Muscle of arm (tissue), 12 donors: ENCODE results near the gene ARHGAP6. TPM values are rescaled to one million over a fixed set of nuclear protein-coding genes. Genes with fewer than 3 reads are reported as not detected.

Experiments used
- DNase-seq: peaks from one replicate; pipeline ENCODE4 v3.0.0-alpha.2; 2013
- polyA plus RNA-seq, 12 donors: library from polyadenylated mRNA; unstranded; fragments of 120-200 nt; gene quantifications; one replicate each; pipeline ENCODE4 v1.2.1, GENCODE V29; 2013; ENCODE audit not compliant: insufficient read length in 12 of 12

ARHGAP6 gene
- polyA plus RNA-seq, 12 donors = 5.3 to 11.1 (median 9.9) TPM; not detected in 1

DNA sequence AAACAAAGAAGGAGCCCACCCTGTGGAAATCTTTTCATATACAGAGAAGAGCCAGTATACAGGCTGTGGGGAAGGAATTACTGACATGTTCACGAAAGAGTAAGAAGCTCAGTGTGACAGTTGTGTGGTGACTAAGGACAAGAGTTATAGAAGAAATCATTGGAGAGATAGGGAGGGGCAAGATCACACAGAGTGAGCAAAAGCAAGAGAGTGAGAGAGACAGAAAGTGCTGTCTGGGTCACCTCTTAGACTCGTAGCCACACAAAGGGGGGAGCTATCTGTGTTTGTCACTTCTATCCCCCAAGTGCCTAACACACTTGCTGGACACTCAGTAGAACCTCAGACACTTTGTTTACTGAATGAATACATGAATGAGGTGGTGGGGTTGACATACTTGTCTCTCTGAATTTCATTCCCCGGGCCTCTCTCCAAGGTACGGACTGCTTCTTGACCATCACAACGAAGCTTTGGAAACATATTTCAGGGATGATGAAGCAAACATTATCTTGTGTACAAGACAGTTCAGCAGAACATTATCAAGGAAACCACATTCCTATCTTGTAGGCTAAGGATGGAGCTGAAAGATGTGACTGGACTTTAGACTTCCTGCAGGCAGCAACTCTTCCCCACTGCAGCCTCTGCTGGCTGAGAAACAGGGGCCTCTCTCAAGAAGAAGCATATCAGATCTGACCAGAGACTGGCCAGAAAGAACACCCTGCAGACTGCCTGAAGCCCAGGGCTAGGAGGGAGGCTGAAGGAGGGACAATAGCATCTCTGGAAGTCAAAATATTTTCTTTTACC lies 204.3 kb downstream of the ARHGAP6 start:
- DNase-seq = no peak

DNA sequence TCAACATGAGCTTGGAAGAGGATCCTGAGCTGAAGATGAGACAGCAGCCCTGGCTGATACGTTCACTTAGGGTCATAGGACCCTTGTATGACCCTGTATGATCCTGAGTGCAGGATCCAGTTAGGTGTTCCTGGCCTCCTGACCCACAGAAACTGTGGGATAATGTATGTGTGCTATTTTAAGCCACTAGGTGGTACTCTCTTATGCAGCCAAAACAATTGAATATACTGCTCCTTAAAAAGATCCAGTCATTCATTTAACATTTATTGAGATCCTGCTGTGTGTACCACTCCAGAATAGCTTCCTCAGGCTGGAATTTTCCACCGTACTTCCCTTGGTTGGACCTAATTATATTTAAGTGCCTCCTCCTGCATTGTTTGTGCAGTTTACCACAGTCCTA lies 205.4 kb downstream of the ARHGAP6 start:
- DNase-seq = no peak

DNA sequence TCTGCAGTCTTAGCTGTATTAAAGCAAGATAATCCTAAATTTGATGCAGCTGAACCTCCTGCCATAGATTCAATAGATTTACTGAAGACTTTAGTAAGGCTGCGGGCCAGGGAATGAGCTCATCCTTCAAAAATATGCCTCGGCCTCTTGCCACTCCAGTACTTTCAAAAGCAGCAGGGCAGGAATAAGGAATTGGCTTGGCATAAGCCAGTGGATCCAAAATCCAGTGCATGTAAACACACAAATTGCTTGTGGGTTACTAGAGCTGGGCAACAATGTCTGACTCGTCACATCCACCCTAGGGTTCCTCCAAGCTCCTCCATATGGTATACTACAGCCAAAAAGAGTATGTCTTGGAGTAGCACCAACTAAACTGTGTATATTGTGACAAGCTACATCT lies 207.6 kb downstream of the ARHGAP6 start:
- peak; percentile 44 for DNase-seq

DNA sequence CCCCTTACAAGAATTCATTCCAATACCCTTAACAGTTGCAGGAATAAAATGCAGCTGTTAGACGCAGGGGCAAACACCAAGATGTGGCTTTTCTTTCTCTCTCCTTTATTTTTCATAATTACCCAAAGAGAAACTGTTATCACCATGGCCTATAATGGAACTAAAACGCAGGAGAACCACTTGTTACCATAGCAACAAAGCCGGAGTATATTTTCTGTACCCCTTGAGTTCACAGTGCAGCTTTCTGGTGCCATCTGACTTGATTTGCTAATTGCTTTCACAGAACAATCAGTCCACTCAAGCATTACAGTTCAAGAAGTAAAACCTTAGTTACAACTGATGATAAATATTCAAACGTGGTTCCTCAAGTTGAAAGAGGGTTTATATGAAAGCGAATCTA lies 214.6 kb downstream of the ARHGAP6 start:
- no peak for DNase-seq

DNA sequence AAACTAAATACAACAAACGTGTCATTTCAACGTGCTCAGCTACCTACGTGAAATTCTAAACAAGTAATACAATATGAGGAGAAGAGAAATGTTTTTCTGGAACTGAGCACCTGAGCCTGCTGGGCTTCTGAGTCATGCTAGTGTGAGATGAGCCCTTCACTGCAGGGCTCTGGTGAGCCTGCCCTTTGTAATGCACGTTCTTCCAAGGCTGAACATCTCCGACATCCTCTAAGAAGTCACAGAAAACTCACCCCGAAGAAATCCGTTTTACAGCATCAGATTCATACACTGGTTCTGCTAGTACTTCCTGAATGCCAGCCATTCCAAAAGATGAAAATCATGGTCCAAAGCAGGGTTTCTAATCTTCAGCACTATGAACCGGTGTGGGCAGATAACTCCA lies 215.4 kb downstream of the ARHGAP6 start:
- no peak for DNase-seq

DNA sequence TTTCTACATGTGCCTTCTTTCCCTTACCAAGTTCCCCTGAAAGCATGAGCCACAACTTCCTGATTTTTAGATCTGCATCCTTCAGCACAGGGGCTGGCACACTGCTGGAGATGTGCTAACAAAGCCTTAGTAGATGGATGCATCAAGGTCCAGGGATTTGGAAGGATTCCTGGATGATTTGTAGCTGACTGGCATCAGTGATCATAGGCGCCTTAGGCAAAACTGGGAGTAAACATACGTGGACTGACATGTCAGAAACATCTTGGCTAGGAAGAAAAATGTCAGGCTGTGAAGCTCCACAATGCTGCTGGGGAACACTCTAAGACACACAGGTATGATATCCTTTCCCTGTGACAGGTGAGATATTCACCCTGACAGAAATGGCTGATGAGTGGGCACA lies 216.1 kb downstream of the ARHGAP6 start:
- no peak for DNase-seq

DNA sequence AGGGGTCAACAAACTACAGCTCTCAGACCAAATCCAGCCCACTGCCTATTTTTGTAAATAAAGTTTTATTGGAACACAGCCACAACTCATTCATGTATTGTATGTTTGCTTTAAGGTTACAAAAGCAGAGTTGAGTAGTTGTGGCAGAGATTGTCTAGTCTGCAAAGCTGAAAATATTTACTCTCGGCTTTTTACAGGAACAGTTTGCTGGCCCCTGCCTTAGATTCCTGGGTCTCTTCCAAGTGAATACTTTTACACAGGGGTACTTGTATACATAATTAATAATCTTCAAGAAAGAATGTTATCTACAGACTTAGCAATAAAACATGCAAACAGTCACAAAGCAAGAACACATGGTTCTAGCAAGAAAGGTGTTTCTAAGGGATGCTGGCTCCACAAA lies 218.3 kb downstream of the ARHGAP6 start:
- DNase-seq = no peak

DNA sequence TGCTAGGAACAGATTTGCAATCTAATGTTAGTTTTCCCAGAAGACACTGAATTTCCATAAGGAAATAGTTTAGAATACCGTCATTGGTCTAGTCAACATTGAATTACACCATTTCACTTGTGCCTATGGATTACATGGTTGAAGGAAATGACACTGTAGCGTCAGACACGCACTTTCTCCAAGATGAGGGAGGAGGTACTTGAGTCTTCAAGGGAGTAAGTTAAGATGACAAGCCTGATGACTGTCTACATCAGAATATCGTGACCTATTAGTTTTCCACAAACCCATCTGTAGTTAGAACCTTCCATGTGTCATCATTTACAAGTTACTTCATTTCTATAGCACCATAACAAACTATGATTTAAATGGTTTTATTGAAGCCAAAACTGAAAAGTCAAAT lies 218.8 kb downstream of the ARHGAP6 start:
- DNase-seq = no peak

DNA sequence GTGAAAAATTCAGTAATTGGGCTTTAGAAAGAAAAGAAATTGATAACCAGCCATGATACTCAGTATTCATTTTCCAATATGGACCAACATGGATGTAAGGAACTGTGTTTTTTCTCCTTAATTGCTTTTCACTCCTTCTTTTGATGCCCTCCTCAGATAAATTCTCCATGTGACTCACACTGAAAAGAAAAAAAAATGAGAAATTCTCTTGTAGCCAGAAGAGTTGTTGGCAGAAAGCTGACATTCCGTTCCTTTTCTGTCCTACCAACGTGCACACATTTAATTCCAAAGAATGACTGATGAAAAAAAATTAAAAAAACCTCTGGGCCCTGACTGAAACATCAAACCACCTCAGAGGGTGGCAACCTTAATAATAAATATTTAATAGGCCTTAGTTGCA lies 219.4 kb downstream of the ARHGAP6 start:
- no peak for DNase-seq

DNA sequence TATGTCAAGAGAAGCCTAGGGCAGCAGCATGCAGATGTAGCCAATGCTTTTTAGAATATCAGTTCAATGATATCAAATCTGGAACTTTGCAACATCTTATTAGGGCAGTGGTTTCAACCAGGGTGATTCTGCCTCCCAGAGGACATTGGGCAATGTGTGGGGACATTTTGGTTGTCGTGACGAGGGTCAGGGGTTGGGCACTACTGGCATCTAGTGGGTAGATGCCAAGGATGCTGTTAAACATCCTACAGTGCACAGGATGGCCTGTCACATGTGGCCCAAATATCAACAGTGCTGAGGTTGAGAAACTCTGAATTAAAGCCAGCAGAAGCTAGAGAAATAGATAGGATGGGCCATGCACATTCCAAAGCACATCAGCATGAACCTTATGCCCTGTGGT lies 220.2 kb downstream of the ARHGAP6 start:
- DNase-seq = no peak

DNA sequence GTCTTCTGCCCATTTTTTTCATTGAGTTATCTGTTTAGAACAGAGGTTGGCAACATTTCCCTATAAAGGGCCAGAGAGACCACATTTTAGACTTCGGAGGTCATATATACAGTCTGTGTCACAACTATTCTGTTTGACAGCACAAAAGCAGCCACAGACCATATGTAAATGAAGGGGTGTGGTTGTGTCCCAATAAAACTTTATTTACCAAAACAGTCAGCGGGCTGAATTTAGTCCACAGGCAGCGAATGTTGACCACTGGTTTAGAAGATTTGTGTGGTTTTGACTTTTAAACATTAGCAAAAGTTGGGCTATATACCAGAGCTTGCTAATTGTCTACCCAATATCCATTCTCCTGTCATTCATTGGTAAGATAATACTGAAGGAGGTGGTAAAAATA lies 221.7 kb downstream of the ARHGAP6 start:
- DNase-seq = no peak

DNA sequence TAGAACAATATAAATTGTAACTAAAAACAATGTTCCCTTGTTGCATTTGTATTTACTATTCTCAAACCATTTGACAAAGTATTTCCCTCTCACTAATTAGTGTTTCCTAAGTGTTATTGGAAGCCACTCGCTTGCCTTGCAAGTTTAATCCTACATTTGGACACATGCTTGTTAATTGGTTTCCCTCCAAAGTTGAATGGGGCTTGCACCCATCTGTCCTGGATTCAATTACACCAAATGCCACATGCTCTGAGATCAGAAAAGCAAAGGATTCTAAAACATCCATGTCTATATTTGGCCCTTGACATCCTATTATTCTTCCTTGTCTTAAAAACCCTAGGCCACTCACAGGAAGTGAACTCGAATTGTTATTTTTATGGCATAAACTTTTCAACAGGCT lies 225.9 kb downstream of the ARHGAP6 start:
- DNase-seq = no peak

DNA sequence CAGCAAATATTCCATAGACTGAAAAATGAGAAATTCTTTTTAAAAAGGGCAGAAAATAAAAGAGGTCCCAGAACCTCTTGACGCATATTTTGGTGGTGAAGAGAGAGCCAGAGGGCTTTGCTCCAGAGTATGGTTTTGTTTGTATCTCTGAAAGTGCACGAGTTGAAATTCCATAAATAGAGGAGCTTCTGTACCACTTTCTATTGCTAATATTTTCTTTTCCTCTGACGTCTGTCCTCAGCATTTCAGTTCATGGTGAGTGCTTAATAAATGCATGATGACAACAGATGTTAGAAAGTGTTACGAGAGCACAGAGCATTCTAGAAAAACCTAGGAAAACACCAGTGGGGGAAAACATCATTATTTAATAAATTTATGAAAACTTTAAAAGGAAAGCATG lies 227.0 kb downstream of the ARHGAP6 start:
- DNase-seq = no peak

DNA sequence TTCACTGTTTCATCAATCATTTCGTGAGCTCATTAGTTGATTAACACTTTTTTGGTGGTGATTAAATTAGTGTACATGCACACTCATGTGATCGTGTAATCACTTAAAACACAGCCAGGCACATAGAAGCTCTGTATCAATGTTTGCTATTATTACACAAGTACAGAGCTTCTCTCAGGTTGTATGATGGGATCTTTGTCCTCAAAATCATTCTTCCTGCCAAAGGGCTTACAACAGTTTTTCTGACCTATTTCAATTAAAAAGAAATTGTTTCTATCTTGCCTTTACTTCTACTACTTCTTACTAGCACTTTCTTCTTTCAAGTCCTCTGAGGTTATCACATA lies 227.4 kb downstream of the ARHGAP6 start:
- no peak for DNase-seq

DNA sequence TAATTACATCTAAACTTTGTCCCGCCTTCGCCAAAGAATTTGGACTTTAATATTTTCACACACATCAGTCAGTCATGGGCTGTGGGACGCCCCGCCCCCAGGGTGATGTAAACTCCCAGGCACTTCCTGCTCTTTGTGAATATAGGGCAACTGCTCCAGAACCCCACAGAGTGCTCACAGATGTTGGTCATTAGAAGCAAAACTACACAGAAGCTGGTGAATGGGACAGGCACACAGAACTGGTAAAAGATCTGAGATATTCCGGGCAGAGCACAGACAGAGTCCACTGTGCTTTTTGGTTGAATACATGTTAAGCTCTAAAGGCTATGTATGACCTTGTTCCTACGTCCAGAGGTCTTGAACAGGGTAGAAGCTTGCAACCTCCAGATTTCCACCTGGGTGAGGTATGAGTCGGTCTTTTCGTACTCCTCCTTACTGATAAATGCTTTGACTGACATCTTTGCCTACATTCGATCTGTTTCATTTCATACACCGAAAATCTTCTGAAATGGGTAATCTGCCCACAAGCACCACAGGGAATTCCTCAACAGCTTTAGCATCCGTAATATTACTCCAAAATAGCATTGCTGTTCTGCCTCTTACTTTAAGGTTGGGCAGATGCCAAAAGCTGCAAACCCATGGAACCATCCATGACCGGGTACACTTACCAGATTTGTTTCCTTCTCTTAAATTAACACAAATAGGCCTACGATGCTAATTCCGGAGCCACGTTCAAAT lies 227.9 kb downstream of the ARHGAP6 start:
- no peak for DNase-seq

DNA sequence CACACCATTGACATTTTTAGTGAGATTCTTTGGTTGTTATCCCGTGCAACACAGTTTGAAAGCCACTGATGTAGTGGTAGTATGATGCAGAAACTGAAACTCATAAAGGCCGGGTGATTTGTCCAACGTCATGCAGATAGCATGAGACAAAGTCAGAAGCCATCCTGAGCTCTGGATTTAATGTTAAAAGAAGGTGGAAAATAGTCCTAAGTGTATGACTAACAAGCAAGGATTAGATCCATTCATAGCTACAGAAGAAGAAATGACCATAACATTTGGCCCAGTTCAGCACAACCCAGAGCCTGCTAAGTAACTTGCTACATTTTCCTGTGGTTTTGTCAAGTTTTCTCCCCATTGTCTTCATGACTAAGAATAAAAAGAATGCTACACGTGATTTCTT lies 230.2 kb downstream of the ARHGAP6 start:
- no peak for DNase-seq

DNA sequence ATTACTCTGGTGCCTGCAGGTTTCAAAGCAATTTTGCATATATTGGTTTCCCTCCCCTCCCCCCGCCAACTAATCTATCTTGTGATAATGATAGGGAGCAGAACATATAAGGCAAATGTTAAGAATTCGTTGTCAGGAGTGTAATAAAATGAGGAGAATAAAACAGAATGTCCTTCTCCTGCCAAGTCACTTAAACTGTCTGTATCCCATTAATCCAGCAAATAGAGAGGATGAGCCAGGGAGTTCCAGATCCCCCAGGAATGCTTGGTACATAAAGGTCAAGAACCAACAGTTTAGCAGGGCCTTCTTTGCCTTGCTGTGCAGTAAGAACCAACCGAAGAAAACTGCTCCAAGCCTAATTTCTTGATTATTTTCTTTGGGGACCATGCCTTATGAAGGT lies 231.1 kb downstream of the ARHGAP6 start:
- DNase-seq = no peak

DNA sequence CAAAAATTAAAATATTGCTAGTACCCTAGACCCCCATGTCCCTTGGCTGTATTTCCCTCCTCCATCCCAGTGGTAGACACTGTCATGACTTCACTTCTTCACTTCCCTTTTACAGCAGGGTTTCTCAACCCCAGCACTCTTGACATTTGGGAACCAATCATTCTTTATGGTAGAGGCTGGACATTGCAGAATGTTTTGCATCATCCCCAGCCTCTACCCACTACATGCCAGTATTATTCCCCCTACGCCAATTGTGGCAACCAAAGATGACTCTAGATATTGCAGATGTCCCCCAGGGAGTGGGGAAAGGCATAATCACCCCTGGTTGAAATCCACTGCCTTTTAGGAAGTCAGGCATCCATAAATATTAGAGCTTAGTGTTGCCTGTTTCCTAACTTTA lies 233.9 kb downstream of the ARHGAP6 start:
- DNase-seq = no peak

DNA sequence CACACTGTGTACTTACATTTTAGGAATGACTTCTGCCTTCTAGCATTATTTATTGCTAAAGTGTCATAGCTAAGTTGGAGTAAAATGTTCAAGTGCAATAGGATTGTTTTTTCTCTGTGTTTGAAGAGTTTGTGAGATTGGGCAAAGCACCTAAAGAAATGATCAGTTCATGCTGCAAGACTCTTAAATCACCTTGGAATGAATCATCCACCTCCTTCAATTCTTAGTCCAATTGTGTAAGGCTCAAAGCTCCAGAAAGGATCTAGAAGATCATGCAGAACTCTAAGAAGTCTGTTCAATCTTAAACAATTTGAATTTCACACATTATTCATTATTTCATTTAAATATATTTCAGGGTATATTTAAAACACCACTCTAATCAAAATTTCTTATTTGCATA lies 235.4 kb downstream of the ARHGAP6 start:
- DNase-seq = no peak

DNA sequence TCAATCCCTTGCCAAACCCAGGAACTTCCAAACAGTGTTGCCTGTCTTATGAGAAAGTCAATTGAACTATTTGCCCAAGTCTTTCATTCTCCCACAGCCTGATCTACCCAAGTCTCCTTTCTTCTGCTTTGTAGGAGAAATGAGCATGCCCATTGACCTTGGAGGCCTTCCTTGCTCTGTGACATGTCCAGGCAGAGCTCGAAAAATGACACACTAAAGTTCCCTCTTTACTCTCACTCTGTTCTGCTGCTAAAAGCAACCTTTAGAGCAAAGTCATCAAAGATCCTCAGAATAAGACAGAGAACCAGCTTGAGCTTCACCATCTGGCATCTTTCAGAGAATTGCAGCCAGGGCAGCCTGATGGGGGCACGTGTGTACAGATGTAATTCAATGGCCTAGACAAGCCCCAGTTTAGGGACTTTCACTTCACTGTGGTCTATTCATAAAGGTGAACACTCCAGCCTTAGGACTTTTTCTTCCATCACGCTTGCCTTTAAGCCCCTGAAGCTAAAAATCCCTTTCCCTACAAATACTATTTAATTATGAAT lies 236.1 kb downstream of the ARHGAP6 start:
- no peak for DNase-seq

DNA sequence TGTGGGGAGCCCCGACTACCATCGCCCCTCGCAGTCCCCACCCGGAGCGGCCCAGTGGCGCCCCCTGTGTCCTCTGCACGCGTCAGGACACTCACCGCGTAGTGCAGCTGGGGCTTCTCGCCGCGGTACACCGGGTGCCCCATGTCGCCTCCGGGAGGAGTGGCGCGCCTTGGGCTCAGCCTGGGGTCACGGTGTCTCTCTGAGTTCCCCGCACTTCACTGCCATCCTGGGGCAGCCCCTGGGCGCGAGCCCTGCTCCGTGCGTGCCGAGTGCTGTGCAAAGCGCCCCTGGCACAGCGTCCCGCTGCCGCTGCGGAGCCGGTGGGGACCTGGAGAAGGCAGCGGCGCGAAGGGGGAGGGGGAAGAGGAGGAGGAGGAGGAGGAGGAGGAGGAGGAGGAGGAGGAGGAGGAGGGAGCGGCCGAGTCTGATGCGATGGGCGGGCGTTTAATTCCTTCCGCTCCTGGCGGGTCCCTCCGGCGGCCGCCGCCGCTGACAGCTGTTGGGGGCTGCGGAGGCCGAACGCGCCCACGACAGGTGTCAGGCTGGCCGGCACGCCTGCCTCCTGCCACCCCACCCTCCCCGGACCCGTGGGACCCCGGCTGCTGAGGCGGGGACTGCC lies 238.2 kb downstream of the ARHGAP6 start:
- DNase-seq = peak; percentile 41

DNA sequence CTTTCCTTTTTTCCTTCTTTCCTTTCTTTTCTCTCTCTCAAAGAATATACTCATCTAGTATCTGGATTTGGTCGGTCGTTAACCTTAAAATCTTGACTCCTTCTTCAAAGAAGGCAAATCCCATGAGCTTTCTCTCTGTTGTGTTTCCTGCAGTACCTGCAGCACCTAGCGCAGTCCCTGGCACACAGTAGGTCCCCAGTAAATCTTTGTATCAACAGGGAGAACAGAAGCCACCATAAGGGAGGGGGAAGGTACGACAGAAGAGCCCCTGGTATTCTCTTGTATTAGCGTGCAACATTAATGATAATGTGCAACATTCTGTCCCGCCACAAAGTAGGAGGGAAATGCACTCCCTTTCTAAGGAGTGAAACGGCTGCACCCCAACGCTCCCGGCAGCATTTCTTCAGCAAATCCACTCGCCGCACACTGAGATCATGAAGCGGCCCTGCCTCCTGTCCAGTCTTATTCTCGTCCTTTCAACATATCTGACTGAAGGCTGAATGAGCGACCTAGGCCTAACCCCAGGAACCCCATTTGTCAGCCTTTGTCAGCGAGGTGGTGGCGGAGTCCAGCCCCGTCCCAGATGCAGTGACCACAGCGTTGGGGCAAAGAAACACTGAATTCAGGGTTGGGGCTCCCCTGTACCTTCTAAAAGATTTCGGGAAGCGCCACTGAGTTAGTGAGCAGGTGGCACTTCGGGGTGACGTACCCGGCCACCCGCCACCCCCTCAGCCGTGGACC lies 238.8 kb downstream of the ARHGAP6 start:
- no peak for DNase-seq
